ENCODE results near the gene SRPRA.
A peak's percentile ranks its signal among the peaks of the same experiment; 100 is the strongest.
"Not testable (repeated sequence)": the region's sequence is repeated elsewhere in the genome, so short reads cannot be mapped to it uniquely, and the experiment has no call there.

SRPRA gene

GRCh38 chr11:126282736-126283591 lies 14.3 kb upstream of the SRPRA start, which contains the start of gene TIRAP:
Gene TIRAP, plus strand, starts transcription at chr11:126283093. Its CDS starts 7,802 bp downstream, at chr11:126290895.
- DNase-seq (ENCODE audit: low read depth), result no peak

- DNase-seq (ENCODE audit: low read depth), result no peak
Observed at GRCh38 chr11:126282361-126282735, 13.7 kb upstream of the SRPRA start.

- DNase-seq (ENCODE audit: low read depth), result no peak
Observed at GRCh38 chr11:126281666-126282175, 13.0 kb upstream of the SRPRA start.

- DNase-seq (ENCODE audit: low read depth), result no peak
Observed at GRCh38 chr11:126281245-126281644, 12.6 kb upstream of the SRPRA start.

- no peak for DNase-seq (ENCODE audit: low read depth)
Observed at GRCh38 chr11:126280595-126280994, 11.9 kb upstream of the SRPRA start.

- no peak for DNase-seq (ENCODE audit: low read depth)
Observed at GRCh38 chr11:126279191-126279590, 10.5 kb upstream of the SRPRA start.

- no peak for DNase-seq (ENCODE audit: low read depth)
Observed at GRCh38 chr11:126277780-126278179, 9.1 kb upstream of the SRPRA start.

- DNase-seq (ENCODE audit: low read depth), result no peak
Observed at GRCh38 chr11:126277322-126277721, 8.6 kb upstream of the SRPRA start.

GRCh38 chr11:126268361-126268707 lies 361 bp downstream of the SRPRA start:
- no peak for DNase-seq (ENCODE audit: low read depth)

GRCh38 chr11:126267650-126268049 lies 1.0 kb downstream of the SRPRA start:
- DNase-seq (ENCODE audit: low read depth), result no peak

- DNase-seq (ENCODE audit: low read depth), result no peak
Observed at GRCh38 chr11:126265811-126266210, 2.9 kb downstream of the SRPRA start.

GRCh38 chr11:126263489-126263888 lies 5.2 kb downstream of the SRPRA start:
- no peak for DNase-seq (ENCODE audit: low read depth)

GRCh38 chr11:126262216-126262615 lies 6.5 kb downstream of the SRPRA start:
- DNase-seq (ENCODE audit: low read depth), result no peak

GRCh38 chr11:126257764-126258163 lies 10.9 kb downstream of the SRPRA start:
- DNase-seq (ENCODE audit: low read depth), result no peak

- no peak for DNase-seq (ENCODE audit: low read depth)
Observed at GRCh38 chr11:126257144-126257543, 11.6 kb downstream of the SRPRA start.

GRCh38 chr11:126256216-126256615 lies 12.5 kb downstream of the SRPRA start:
- no peak for DNase-seq (ENCODE audit: low read depth)

- not testable (repeated sequence) for DNase-seq (ENCODE audit: low read depth)
Observed at GRCh38 chr11:126255507-126255906, 13.2 kb downstream of the SRPRA start.

GRCh38 chr11:126254819-126255218 lies 13.9 kb downstream of the SRPRA start:
- no peak for DNase-seq (ENCODE audit: low read depth)

- DNase-seq (ENCODE audit: low read depth), result no peak
Observed at GRCh38 chr11:126253265-126253664, 15.4 kb downstream of the SRPRA start.

GRCh38 chr11:126246636-126247035 lies 22.1 kb downstream of the SRPRA start:
- no peak for DNase-seq (ENCODE audit: low read depth)

GRCh38 chr11:126233391-126233790 lies 35.3 kb downstream of the SRPRA start:
- DNase-seq (ENCODE audit: low read depth), result peak; percentile 45

- no peak for DNase-seq (ENCODE audit: low read depth)
Observed at GRCh38 chr11:126232683-126233082, 36.0 kb downstream of the SRPRA start.

GRCh38 chr11:126231725-126232459 lies 36.8 kb downstream of the SRPRA start:
- DNase-seq (ENCODE audit: low read depth), result no peak

All from non-pigmented ciliary epithelial cell (primary cell).